Fibroblast of peridontal ligament (primary cell): ENCODE measurements around the gene BCL2A1.
"Not testable (repeated sequence)": the region's sequence is repeated elsewhere in the genome, so short reads cannot be mapped to it uniquely, and the experiment has no call there.

Experiments
- DNase-seq: peaks from one replicate; pipeline ENCODE4 v3.0.0-alpha.2; 2010; ENCODE audit errors: extremely low read depth

The BCL2A1 gene

DNA sequence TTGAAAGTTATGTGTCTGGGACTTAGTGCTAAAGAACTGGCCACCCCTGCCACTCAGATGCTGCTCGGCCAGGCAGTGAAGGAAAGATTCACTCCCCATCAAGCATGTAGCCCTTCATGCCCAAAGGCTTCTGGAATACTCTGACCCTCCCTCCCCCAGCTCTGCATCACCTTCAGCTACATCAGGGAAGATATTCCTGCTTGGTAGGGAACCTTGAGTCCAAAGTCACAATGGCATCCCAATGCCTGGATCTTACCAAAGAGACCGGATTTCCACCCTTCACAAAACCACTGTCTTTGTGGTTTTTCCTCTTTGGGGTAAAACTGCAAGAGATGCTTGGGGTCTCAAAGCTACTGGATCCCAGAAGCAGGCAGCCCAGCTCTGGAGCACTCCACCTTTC, 18.2 kb upstream of the BCL2A1 start:
- no peak for DNase-seq

DNA sequence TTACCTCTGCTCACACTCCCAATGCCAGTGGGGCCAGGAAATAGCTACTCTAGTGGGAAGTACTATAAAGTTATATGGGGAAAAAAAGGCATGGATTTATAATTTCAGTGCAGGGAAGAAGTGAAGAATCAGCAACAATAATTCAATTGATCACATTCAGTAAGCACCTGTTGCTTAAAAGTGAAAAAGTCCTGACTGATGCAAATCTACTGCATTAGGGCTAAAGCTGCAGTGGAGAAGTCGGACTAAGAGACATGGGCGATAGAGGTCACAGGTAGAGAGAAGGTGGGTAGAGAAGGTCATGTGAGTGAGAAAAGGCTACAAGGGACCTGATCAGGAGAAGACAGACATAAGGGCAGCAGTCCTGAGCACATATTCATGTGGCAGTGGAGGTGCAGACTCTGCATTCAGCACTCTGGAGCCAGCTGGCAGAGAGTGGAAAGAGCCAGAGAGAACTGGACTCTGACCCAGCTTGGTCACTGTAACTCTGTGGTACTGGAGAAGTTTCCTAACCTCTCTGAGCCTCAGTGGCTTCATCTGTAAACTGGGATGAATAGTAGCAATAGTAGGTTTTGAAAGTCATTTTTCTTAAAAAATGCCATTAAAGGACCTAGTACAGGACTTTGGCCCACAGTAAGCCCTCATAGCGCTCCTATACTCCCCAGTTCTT, 17.6 kb upstream of the BCL2A1 start:
- DNase-seq, result no peak

DNA sequence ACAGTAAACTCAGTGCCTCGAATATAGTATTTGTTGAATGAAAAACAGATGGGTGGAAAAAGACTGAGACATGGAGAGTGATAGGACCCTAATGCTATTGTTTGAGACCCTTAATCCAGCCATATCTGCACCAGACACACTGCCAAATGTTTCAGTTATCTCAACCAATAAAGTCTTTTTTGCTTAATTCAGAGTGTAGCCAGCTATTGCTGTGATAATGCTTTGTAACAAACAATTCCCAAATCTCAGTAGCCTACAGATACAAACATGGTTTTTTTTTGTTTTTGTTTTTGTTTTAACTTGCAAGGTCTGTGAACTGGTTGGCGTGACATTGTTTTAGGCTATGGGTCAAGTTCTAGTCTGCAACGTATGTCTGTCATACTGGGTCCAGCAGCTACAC, 17.0 kb upstream of the BCL2A1 start:
- DNase-seq, result no peak

DNA sequence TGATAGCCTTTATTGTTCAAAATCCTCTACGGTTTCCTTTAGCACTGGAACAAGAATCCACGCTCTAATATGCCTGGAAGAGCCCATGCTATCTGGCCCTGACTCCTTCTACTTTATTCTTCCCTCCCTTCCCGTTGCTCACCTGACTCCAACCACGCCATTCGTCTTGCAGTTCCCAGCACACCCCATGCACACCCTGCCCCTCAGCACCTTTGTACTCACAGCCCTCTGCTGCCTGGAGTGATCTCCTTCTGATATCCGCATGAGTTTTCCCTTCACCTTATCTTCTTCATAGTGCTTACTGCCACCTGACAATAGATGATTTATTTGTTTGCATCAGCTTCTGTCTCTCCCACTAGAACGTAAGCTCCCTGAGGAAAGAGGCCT, 16.6 kb upstream of the BCL2A1 start:
- DNase-seq, result no peak

DNA sequence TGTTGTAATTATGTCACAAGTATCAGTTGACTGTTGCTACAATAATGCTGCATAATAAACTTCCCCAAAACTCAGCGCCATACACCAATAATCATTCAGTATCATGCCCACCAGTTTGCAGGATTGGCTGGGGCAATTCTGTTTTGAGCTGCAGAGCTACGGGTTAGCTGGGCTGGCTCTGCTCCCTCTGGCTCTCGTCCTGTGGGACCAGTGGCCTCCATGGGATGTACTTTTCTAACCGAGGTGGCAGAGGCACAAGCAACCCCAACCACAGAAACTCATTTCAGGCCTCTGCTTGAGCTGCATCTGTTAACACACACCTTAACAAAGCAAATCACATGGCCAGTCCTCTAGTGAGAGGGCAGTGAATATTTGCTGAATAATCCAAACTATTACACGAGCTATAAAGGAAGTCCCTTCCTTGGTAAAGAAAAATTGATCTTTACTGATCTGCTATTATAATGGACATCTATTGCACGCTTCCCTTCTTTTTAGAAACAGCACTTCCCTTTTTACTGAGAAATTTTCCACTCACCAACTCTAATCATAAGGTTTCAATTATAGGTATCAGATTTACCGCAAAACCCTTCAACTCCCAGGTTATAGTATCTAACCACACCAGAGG, 10.9 kb upstream of the BCL2A1 start:
- DNase-seq, result no peak

DNA sequence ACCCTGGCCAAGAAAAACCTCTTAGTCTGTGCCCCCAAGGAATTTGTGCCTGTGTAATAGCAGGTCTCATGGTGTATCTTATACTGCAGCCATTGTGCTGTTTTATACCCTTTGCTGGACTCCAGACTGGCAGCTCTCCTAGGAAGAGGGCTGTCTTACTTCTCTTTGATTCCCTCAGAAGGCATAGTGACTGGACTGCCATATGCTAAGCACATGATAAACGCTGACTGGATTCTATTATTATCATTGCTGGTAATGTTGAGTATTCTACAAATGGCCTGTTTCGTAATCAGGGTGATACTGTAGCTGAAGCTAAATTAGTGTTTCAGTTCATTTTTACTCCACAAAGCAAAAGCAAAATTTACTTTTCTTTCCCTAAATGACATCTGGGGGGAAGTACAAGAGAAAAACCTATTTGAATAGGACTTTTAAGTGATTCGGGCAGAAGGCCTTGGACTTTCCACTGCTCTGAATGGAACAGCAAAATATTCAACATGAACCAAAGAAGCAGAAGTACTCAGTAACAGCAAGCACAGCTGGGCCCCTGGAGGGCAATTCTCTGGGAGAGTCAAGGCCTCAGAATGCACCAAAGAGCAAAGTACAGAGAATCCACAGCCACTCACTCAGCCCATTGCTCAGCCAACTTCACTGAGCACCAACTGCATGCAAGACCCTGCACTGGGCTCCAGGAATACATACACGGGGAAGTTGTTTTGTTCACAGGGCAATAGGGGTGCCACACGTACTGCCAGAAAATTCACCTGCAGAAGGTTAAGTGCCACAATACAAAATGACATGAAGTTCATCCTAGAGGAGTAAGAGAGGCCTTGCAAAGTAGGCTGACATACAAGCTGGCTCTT, 7.9 kb upstream of the BCL2A1 start:
- peak; percentile 95 for DNase-seq

DNA sequence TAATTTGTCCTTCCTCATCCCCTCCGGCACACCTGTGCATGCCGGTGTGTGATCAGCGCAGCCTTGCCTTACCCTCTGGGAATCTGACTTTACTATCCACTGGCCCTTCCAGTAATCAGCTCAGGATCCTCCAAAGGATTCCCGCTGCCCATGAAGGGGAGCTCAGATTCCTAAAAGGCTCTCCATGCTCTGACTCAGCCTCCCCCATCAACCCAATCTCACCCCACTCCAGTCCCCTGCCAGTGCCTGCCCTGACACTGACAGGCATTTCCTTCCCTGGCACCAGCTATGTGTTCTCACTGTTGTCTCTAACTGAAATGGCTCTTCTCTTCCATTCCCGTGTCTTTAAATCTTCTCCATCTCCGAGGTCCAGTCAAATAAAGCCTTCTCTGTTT, 7.3 kb upstream of the BCL2A1 start:
- DNase-seq, result no peak

DNA sequence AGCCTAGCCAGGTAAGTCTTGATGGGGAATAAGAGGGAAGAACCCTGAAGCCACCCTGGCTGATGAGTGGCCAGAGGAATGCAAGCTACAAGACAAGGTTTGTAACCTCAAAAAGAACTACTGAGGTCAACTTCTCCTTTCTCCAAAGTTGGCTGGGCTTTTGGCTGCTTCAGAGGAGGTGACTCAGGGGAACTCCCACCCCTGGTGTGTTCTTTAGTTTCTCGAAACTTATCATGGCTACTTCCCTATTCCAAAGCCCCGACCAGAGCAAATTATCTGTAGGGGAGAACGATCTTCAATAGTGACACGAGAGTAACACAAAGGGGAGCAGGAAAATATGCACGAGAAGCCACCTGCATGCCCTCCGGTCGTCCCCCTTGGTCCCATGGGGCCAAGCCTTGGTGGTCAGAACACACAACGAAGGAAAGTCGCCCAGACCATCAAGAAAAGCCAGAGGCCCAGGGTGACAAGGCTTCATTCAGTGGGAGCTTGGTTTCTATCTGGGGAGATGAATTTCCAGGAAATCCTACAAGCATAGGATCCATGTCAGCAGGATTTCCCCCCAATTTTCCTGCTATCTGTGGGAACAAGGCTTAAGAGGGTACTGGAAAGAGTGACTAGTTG, 6.5 kb upstream of the BCL2A1 start:
- DNase-seq, result no peak

DNA sequence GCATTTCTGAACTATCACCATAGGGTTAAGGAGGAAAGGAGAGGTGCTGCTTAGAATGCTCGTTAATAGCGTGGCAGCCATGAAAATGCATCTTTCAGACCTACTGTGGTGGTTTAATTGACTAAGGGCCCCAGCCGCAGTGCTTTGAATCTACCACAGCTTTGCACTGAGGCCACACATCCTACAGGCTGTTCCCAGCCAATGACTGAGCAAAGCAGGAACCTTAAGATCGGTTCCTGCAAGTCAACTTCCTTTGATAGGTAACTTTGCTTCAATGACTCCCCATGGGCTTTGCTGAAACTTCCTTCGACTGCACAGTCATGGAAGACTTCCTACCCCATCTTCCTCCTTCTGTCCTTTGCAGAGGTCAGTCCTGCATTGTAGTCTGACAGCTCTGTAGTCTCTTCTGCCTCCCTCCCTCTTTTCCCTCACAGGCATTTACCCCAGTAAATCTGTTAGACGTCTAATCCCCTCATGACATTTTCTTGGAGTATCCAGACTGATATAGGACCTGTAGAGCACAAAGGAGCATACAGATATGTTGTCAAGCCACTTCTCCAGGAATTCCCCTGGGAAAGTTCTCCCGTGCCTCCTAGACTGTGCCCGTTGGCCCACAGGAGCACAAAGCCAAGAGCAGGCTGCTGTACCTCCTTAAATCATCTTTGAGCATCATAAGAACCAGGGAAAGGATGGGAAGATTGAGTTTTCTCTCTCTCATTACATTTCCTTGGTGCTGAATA, 2.6 kb upstream of the BCL2A1 start:
- DNase-seq, result no peak

DNA sequence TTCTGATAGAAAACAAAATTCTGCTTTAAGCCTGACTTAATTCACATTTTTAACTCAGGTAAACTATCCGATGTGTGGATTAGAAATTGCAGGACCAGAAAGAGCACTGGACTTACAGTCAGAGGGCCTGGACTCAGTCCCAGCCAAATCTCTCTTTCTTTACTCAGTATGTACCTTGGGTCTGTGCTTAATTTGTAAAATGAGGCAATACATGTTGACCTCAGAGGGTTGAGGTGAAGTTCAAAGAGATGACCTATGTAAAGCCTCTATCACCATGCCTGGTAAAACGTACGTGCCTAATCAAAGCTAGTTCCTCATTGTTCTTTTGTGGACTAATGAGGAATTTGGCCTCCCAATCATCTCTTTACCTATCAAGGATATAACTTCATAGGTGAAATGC, 1.9 kb upstream of the BCL2A1 start:
- DNase-seq, result no peak

DNA sequence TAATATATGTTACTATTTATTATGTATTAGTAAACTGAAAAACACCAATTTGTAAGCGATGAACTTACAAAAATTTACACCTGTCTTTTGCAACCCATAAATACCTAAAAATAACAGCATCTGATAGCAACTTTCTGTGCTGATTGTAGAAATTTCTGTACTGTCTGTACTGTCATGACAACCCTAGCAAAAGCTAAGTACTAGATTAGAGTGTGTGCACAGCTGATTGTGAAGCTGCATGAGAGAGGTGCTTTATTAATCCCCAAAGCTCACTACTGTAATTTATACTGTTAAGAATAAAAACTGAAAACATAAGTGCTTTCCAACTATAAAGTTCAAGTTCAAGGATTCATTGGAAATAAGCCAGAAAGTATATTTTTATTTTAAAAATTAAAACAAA, 815 bp downstream of the BCL2A1 start:
- DNase-seq, result no peak

DNA sequence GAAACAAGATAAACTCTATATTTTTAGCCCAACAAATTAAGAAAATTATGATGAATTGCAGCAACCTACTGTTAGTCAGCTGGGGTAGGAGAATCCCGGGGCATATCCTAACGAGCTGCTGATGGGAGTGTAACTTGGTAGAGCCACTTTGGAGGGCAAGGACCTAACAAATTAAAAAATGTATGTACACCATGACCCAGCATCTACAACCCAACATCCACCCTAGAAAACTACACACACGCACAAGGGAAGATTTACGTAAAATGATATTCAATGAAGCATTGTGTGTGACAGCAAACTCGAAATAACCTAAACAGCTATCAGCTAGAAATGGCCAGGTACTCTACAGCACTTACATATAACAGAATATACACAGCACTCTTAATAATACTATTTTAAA, 1.9 kb downstream of the BCL2A1 start:
- no peak for DNase-seq

DNA sequence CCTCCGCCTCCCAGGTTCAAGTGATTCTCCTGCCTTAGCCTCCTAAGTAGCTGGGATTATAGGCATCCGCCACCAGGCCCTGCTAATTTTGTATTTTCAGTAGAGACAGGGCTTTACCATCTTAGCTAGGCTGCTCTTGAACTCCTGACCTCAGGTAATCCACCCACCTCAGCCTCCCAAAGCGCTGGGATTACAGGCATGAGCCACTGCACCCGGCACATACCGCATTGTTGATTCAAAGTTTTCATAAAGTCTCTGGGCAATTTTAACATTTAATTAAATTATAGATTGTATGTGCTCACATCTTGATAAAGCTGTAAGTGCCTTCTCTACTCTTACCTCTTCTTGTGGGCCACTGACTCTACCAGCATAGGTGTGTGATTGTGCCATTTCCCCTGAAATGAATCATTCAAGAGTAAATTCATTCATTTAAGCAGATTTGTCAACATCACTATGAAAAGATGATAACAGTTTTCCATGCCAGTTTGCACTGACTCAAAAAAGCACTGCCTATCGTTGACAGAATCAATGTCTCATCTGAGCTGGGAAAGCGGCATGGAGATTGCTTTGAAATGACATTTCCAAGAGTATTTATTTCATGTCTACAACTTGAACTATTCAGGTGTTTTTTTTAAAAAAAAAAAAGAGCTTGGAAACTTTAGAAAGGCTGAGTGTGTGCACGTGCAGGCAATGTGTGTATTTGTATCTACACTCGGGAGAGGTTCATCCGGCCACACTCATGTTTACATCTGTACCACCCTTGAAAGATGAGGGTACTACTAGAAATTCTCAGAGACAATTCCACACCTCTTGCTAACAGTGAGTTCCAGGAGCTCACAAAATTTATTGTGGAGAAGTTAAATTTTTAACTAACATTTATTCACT, 3.5 kb downstream of the BCL2A1 start:
- DNase-seq, result no peak

DNA sequence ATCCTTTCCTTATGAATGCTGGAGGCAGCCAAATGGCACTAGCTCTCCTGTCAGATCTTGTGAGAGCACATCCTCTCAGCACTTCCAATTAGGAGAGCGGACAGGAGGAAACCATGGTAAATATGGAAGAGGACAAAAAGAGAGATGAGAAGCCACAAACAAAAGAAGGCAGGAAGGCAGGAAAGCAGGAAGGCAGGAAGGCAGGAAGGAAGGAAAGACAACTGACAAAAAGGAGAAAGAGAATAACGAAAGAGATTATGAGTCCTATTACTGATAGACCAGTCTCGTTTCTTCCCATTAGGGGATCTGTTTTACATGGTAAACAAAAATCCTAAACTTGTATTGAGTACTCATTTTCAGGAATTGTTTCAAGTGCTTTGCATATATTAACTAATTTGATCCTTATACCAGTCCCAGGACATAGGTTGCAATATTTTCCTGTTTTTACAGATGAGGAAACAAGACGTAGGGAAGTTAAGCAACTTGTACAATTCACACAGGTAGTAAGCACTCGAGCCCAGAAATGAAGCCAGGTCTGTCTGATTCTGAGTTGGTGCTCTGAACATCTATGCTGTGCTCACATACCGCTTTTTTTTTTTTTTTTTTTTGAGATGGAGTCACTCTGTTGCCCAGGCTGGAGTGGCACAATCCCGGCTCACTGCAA, 4.2 kb downstream of the BCL2A1 start:
- no peak for DNase-seq

DNA sequence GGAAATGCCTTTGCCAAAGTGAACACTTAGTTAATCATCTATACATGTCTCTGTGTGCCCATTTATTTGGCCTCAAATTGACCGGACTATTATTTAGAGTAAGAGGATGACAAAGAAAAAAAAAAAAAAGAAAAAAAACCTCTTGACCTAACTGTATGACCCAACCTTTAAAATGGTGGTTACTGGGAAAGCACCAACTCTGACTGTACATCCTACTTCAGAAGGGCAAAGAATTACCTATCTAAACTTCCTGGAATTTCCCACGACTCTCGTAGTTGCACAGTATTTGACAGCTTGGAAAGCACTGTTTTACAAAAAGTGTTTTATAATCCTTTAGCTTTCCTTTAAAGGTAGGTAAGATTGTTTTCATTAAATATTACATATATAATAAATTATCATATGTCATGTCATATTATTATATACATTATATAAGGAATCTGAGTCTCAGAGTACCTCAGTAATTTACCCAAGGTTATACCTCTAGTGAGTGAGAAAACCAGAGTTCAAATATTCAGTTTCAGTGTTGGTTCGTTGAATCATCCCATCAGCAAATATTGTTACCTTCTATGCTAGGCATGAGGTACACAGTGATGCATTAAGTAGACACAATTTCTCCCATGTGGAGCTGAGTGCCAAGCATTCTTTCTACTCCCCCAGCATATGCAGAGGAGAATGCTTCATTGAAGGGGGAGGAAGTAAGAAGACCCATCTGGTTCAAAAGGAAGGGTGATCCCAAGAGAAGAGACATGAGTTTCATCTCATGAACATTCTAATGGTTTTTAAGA, 5.0 kb downstream of the BCL2A1 start:
- DNase-seq, result no peak

DNA sequence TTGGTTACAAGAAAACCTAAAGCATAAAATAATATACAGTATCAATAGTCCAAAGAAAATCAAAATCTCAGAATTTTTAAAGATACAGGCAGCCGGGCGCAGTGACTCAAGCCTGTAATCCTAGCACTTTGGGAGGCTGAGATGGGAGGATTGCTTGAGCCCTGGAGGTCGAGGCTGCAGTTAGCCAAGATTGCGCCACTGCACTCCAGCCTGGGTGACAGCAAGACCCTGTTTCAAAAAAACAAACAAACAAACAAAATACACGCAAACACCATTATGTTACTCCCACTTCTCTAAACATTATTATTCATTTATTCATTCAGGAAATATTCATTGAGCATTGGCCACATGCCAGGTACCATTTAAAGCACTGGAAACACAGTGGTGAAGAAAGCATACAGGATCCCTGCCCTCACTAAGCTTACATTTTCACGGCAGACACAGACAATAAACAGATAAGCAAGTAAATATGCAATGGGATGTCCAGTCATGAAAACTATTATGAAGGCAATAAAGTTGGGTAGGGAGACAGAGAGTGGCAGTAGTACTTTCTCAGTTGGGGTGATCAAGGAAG, 6.7 kb downstream of the BCL2A1 start:
- DNase-seq, result no peak

DNA sequence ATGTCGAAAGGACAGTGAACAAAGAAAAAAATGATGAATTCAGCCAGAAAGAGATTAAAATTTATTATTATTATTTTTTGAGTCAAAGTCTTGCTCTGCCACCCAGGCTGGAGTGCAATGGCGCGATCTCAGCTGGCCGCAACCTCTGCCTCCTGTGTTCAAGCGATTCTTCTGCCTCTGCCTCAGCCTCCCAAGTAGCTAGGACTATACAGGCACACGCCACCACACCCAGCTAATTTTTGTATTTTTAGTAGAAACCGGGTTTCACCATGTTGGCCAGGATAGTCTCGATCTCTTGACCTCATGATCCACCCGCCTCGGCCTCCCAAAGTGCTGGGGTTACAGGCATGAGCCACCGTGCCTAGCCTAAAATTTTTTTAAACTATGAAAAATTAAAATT, 8.1 kb downstream of the BCL2A1 start:
- not testable (repeated sequence) for DNase-seq

DNA sequence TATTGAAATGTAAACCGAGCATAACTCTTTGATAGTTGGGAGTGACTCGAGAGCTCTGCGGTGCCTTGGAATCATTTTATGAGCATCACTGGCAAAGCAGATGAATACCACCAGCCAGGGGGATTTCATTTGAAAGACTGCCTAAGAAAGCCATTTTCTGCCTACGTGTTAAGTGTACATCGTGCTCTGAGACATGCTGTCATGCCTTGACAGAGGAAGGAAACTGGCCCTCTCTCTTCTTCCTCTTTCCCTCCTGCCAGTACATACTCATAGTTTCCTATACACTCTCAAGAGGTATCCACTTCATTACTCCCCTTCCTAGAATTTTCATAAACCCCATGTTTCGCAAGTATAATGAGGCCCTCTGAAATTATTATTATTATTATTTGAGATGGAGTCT, 8.8 kb downstream of the BCL2A1 start:
- DNase-seq, result no peak
